ENCODE results near the gene CAB39L. TPM values are rescaled to one million over a fixed set of nuclear protein-coding genes. Genes with fewer than 3 reads are reported as not detected.

CAB39L gene
- polyA plus RNA-seq, 2 of the 4 experiments (the other 2 are of a cell fraction), result 2.3 to 5.2 TPM

GRCh38 chr13:49354719-49355118 lies 89.1 kb downstream of the CAB39L start:
- Histone ChIP-seq H3K4me2 (no peak overlapping the region), H3K4me1 (no peaks in the 10 kb centered on the region), H3K9me3 (peaks cover 8% of the 10 kb centered on the region; the same call in 1 of the 3 replicates), H3K27ac (no peak overlapping the region), H3K4me3 (no peak overlapping the region)
- 71% methylated on average over 1 of the region's 1 CpG for WGBS (ENCODE audit: missing lambda C conversion rate)
- FAIRE-seq (no peak), ATAC-seq (no peak), DNase-seq (ENCODE audit: low read depth in 1 of 2, low spot score in 1 of 2) (no peak)
- ChIA-PET POLR2A (no interaction called here), CTCF (interaction anchor here (1.0 kb wide), 1 partner anchor 54 kb away, joined by 3 read pairs; no protein-coding TSS in a partner anchor)
- TF ChIP-seq PBX3 (IDR thresholded peaks at IDR 0.05) (no peak), MYC (IDR thresholded peaks at IDR 0.05; ENCODE audit: borderline replicate concordance, low read length) (no peak), HEYL (CRISPR knock-in tag; IDR thresholded peaks at IDR 0.05) (no peak), CBX8 (IDR thresholded peaks at IDR 0.05) (no peak), SREBF2 (IDR thresholded peaks at IDR 0.05) (no peak), RCOR1 (IDR thresholded peaks at IDR 0.05; ENCODE audit: low read depth, low read length) (no peak)

- ChIA-PET POLR2A (no interaction called here), CTCF (no interaction called here)
- 50% methylated on average over 3 of the region's 3 CpGs for WGBS (ENCODE audit: missing lambda C conversion rate)
- Histone ChIP-seq H3K4me3 (no peak overlapping the region), H3K4me2 (no peak overlapping the region), H3K9me3 (peaks cover 8% of the 10 kb centered on the region; the same call in 1 of the 3 replicates), H3K27ac (no peak overlapping the region), H3K4me1 (no peaks in the 10 kb centered on the region)
- no peak for ATAC-seq
- TF ChIP-seq FOXS1 (CRISPR knock-in tag; IDR thresholded peaks at IDR 0.05) (no peak), NPAS2 (CRISPR knock-in tag; IDR thresholded peaks at IDR 0.05; ENCODE audit: borderline replicate concordance) (no peak), ELK1 (IDR thresholded peaks at IDR 0.05; ENCODE audit: low read depth, low read length) (no peak), TFCP2L1 (CRISPR knock-in tag; IDR thresholded peaks at IDR 0.05) (no peak), HEYL (CRISPR knock-in tag; IDR thresholded peaks at IDR 0.05) (no peak), JUNB (IDR thresholded peaks at IDR 0.05) (no peak), SREBF2 (IDR thresholded peaks at IDR 0.05) (no peak), MAFK (IDR thresholded peaks at IDR 0.05; ENCODE audit: partially characterized antibody) (no peak), ZC3H11A (IDR thresholded peaks at IDR 0.05) (no peak), CBX2 (IDR thresholded peaks at IDR 0.05; ENCODE audit: borderline replicate concordance, low read depth) (no peak), ZNF302 (CRISPR knock-in tag; IDR thresholded peaks at IDR 0.05) (no peak), HOXB13 (CRISPR knock-in tag; IDR thresholded peaks at IDR 0.05; ENCODE audit: low read depth) (no peak), POLR2A (IDR thresholded peaks at IDR 0.05; ENCODE audit: low read length) (no peak), KDM1A (IDR thresholded peaks at IDR 0.05; ENCODE audit: low read depth) (no peak), RFX5 (IDR thresholded peaks at IDR 0.05) (no peak)
- no peak for DNase-seq (ENCODE audit: low read depth in 1 of 2, low spot score in 1 of 2)
- no peak for FAIRE-seq
Observed at GRCh38 chr13:49353908-49354307, 90.0 kb downstream of the CAB39L start.

- Histone ChIP-seq H3K9me3 (peaks cover 8% of the 10 kb centered on the region; the same call in 1 of the 3 replicates), H3K27ac (no peak overlapping the region), H3K4me2 (no peak overlapping the region), H3K4me3 (no peak overlapping the region), H3K4me1 (no peaks in the 10 kb centered on the region)
- DNase-seq (ENCODE audit: low read depth in 1 of 2, low spot score in 1 of 2) (no peak), FAIRE-seq (no peak), ATAC-seq (no peak)
- POLR2A ChIA-PET, result no interaction called here
- 83% methylated on average over 2 of the region's 2 CpGs for WGBS (ENCODE audit: missing lambda C conversion rate)
- CTCF ChIA-PET, result no interaction called here
- TF ChIP-seq NFE2L2 (conservative IDR thresholded peaks at IDR 0.05; ENCODE audit: low read length) (no peak), RNF2 (IDR thresholded peaks at IDR 0.05; ENCODE audit: borderline replicate concordance, low read depth) (no peak), CHD2 (IDR thresholded peaks at IDR 0.05; ENCODE audit: low read length, partially characterized antibody) (no peak), TP53 (CRISPR knock-in tag; IDR thresholded peaks at IDR 0.05) (no peak), ZC3H11A (IDR thresholded peaks at IDR 0.05) (no peak), CBX2 (IDR thresholded peaks at IDR 0.05; ENCODE audit: borderline replicate concordance, low read depth) (no peak), RARB (CRISPR knock-in tag; IDR thresholded peaks at IDR 0.05) (no peak), CEBPB (IDR thresholded peaks at IDR 0.05) (no peak), HOXB13 (CRISPR knock-in tag; IDR thresholded peaks at IDR 0.05; ENCODE audit: low read depth) (no peak), EHMT2 (IDR thresholded peaks at IDR 0.05; ENCODE audit: low read depth) (no peak), NR3C1 (IDR thresholded peaks at IDR 0.05) (no peak), JUNB (IDR thresholded peaks at IDR 0.05) (no peak), PBX3 (IDR thresholded peaks at IDR 0.05) (no peak), REST (IDR thresholded peaks at IDR 0.05) (no peak), TFCP2L1 (CRISPR knock-in tag; IDR thresholded peaks at IDR 0.05) (no peak), PHF8 (IDR thresholded peaks at IDR 0.05; ENCODE audit: borderline replicate concordance, low read depth) (no peak), CHD4 (IDR thresholded peaks at IDR 0.05; ENCODE audit: borderline replicate concordance) (no peak), RCOR1 (IDR thresholded peaks at IDR 0.05; ENCODE audit: low read depth, low read length) (no peak)
Observed at GRCh38 chr13:49351871-49352270, 92.0 kb downstream of the CAB39L start.
